GM23338 (cell line): ENCODE measurements around the gene RFX4.

Experiments
- CREB1 ChIP-seq: fragments of 250-450 bp; sonication (Bioruptor Pico); IDR thresholded peaks from 2 replicates; pipeline ENCODE4 v1.5.0; 2020; ENCODE audit warnings: low read depth, mild to moderate bottlenecking, moderate library complexity
- CTCF ChIP-seq, 2 experiments: fragments of 200-600 bp in 1 of 2; sonication (generic) in 1 of 2; conservative IDR thresholded peaks; 2 replicates each; pipeline versions ENCODE4 v1.5.1 to v1.6.1; 2016 to 2017; ENCODE audit warnings: antibody characterized with exemption in 2 of 2, low read depth in 2 of 2, mild to moderate bottlenecking in 2 of 2, moderate library complexity in 1 of 2
- EZH2 ChIP-seq: fragments of 200-600 bp; sonication (generic); IDR thresholded peaks from one replicate; pipeline ENCODE4 v1.8.0; 2017; ENCODE audit warnings: antibody characterized with exemption, mild to moderate bottlenecking, low read depth; ENCODE audit not compliant: unreplicated experiment
- EZH2phosphoT487 ChIP-seq: fragments of 200-600 bp; sonication (generic); IDR thresholded peaks from one replicate; pipeline ENCODE4 v1.8.1; 2018; ENCODE audit warnings: antibody characterized with exemption; ENCODE audit not compliant: unreplicated experiment
- JUNB ChIP-seq: IDR thresholded peaks from one replicate; pipeline ENCODE4 v1.6.1; 2016; ENCODE audit warnings: antibody characterized with exemption; ENCODE audit not compliant: unreplicated experiment
- NANOG ChIP-seq: IDR thresholded peaks from 2 replicates; pipeline ENCODE4 v1.6.1; 2016; ENCODE audit warnings: antibody characterized with exemption, borderline replicate concordance
- POLR2AphosphoS5 ChIP-seq: IDR thresholded peaks from 2 replicates; pipeline ENCODE4 v1.6.1; 2016; ENCODE audit warnings: antibody characterized with exemption, low read depth
- REST ChIP-seq: IDR thresholded peaks from one replicate; pipeline ENCODE4 v1.6.1; 2018; ENCODE audit warnings: antibody characterized with exemption; ENCODE audit not compliant: unreplicated experiment
- STAT1 ChIP-seq: IDR thresholded peaks from one replicate; pipeline ENCODE4 v1.6.1; 2016; ENCODE audit warnings: antibody characterized with exemption; ENCODE audit not compliant: unreplicated experiment
- ZNF331 ChIP-seq: fragments of 250-450 bp; sonication (Bioruptor Pico); IDR thresholded peaks from 2 replicates; pipeline ENCODE4 v1.5.0; 2020; ENCODE audit warnings: low read depth, mild to moderate bottlenecking, moderate library complexity

GRCh38 chr12:106774005-106774807 lies 191.4 kb downstream of the RFX4 start, which contains the start of gene RIC8B:
- no peak for TF ChIP-seq REST
- no peak for TF ChIP-seq CTCF (conservative IDR thresholded peaks at IDR 0.05; ENCODE audit: low read depth in 2 of 2)
- TF ChIP-seq ZNF331, result no peak
- TF ChIP-seq NANOG, result no peak
- TF ChIP-seq EZH2, result no peak
- peak; percentile 80 for TF ChIP-seq POLR2AphosphoS5
- TF ChIP-seq EZH2phosphoT487, result no peak
- peak; percentile 95 for TF ChIP-seq CREB1 (CRISPR knock-in tag)
- TF ChIP-seq JUNB, result no peak
- no peak for TF ChIP-seq STAT1
